Measurements from ENCODE around the gene MS4A18. TPM values are rescaled to one million over a fixed set of nuclear protein-coding genes. Genes with fewer than 3 reads are reported as not detected.

Gene MS4A18
- total and polyA plus RNA-seq, 2 donors (not counting 3 experiments of a cell fraction or from before 2014, with no cell fraction given), result not detected

GRCh38 chr11:60783141-60783484 is 58.6 kb downstream of the MS4A18 start:
- no peak overlapping the region for H3K4me2 ChIP-seq (ENCODE audit: insufficient read depth, low read length)
- H3K4me1 ChIP-seq (ENCODE audit: control insufficient read depth, extremely low read depth, insufficient read depth, low read length), result peaks cover 17% of the 10 kb centered on the region
- ChIA-PET POLR2A (no interaction called here), CTCF (interaction anchor here (1.7 to 2.5 kb wide), 2 partner anchors 104 to 116 kb away, joined by 4 to 9 read pairs; no protein-coding TSS in a partner anchor)
- BruUV-seq (replicated peaks), result no TSS peak
- no peaks in the 10 kb centered on the region for H3K9me1 ChIP-seq (replicated peaks; ENCODE audit: control insufficient read depth, extremely low read depth, insufficient read depth, low read length)
- no peak for FAIRE-seq
- no peaks in the 10 kb centered on the region for H3K79me2 ChIP-seq (ENCODE audit: control insufficient read depth, insufficient read depth, low read length)
- H3K9me3 ChIP-seq (replicated peaks; ENCODE audit: control insufficient read depth, insufficient read depth, low read length), result no peaks in the 10 kb centered on the region
- dilution Hi-C loops (cut with MboI; ENCODE audit: extremely low pct_ligation_motif_present, low sequenced_read_pairs) (no loop called here), intact Hi-C loops (cut with micrococcal nuclease) (no loop called here)
- TF ChIP-seq EZH2 (IDR thresholded peaks at IDR 0.05; ENCODE audit: borderline replicate concordance, low read depth, low read length, severe bottlenecking) (no peak), FOS (IDR thresholded peaks at IDR 0.05; ENCODE audit: borderline replicate concordance, insufficient read depth, low read length) (no peak), CTCF (IDR thresholded peaks at IDR 0.05; ENCODE audit: extremely low read depth in 1 of 2, insufficient read depth in 1 of 2, low read depth in 1 of 2, low read length in 2 of 2) (no peak), JUN (IDR thresholded peaks at IDR 0.05; ENCODE audit: borderline replicate concordance, insufficient read depth, insufficient read length, low read depth) (no peak), GATA2 (IDR thresholded peaks at IDR 0.05; ENCODE audit: insufficient read depth, insufficient read length, low read depth, low read length) (no peak), POLR2A (IDR thresholded peaks at IDR 0.05; ENCODE audit: low read depth, low read length) (no peak), MAX (IDR thresholded peaks at IDR 0.05; ENCODE audit: insufficient read depth, insufficient read length) (no peak), MYC (IDR thresholded peaks at IDR 0.05; ENCODE audit: low read depth, low read length) (no peak), POLR2AphosphoS5 (IDR thresholded peaks at IDR 0.05; ENCODE audit: insufficient read depth, low read depth, low read length) (no peak)
- H4K20me1 ChIP-seq (replicated peaks; ENCODE audit: control insufficient read depth, extremely low read depth, insufficient read depth, low read length), result no peaks in the 10 kb centered on the region
- H3K27ac ChIP-seq (ENCODE audit: insufficient read depth, low read depth, low read length), result no peak overlapping the region
- H2AFZ ChIP-seq (ENCODE audit: low read depth, low read length), result no peak overlapping the region
- H3K27me3 ChIP-seq (ENCODE audit: control insufficient read depth in 2 of 2, insufficient read depth in 2 of 2, low read length in 2 of 2), result no peaks in the 10 kb centered on the region
- H3K4me3 ChIP-seq (replicated peaks in 1 of 3; ENCODE audit: insufficient read depth in 1 of 3, low read depth in 1 of 3, low read length in 3 of 3), result no peak overlapping the region
- no peaks in the 10 kb centered on the region for H3K36me3 ChIP-seq (ENCODE audit: control insufficient read depth in 2 of 2, extremely low read depth in 1 of 2, insufficient read depth in 2 of 2, low read length in 2 of 2)
- no peak for DNase-seq (ENCODE audit: low read depth, low spot score)
- no peak overlapping the region for H3K9ac ChIP-seq (replicated peaks; ENCODE audit: extremely low read depth, insufficient read depth, low read length)

Data from endothelial cell of umbilical vein (primary cell).